Measurements from ENCODE around the gene PROX2.

Gene PROX2

GRCh38 chr14:74915826-74916225 lies 39.9 kb upstream of the PROX2 start:
- no peaks in the 10 kb centered on the region for H3K36me3 ChIP-seq
- no peaks in the 10 kb centered on the region for H3K27me3 ChIP-seq
- TF ChIP-seq, protein P1, sequence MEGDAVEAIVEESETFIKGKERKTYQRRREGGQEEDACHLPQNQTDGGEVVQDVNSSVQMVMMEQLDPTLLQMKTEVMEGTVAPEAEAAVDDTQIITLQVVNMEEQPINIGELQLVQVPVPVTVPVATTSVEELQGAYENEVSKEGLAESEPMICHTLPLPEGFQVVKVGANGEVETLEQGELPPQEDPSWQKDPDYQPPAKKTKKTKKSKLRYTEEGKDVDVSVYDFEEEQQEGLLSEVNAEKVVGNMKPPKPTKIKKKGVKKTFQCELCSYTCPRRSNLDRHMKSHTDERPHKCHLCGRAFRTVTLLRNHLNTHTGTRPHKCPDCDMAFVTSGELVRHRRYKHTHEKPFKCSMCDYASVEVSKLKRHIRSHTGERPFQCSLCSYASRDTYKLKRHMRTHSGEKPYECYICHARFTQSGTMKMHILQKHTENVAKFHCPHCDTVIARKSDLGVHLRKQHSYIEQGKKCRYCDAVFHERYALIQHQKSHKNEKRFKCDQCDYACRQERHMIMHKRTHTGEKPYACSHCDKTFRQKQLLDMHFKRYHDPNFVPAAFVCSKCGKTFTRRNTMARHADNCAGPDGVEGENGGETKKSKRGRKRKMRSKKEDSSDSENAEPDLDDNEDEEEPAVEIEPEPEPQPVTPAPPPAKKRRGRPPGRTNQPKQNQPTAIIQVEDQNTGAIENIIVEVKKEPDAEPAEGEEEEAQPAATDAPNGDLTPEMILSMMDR (IDR thresholded peaks at IDR 0.05), result no peak
- H3K4me1 ChIP-seq (ENCODE audit: control insufficient read depth in 1 of 2, insufficient read depth in 1 of 2, low read depth in 1 of 2, low read length in 1 of 2), result no peaks in the 10 kb centered on the region
- no peak overlapping the region for H3K27ac ChIP-seq
- no peaks in the 10 kb centered on the region for H3K9me3 ChIP-seq
- no peak overlapping the region for H3K4me3 ChIP-seq (ENCODE audit: low read depth in 1 of 2, low read length in 1 of 2)

GRCh38 chr14:74915426-74915825 lies 39.5 kb upstream of the PROX2 start:
- Histone ChIP-seq H3K9me3 (no peaks in the 10 kb centered on the region), H3K4me3 (ENCODE audit: low read depth in 1 of 2, low read length in 1 of 2) (no peak overlapping the region), H3K36me3 (no peaks in the 10 kb centered on the region), H3K4me1 (ENCODE audit: control insufficient read depth in 1 of 2, insufficient read depth in 1 of 2, low read depth in 1 of 2, low read length in 1 of 2) (no peaks in the 10 kb centered on the region), H3K27ac (no peak overlapping the region), H3K27me3 (no peaks in the 10 kb centered on the region)
- TF ChIP-seq, protein P1 (IDR thresholded peaks at IDR 0.05), result no peak

DNA sequence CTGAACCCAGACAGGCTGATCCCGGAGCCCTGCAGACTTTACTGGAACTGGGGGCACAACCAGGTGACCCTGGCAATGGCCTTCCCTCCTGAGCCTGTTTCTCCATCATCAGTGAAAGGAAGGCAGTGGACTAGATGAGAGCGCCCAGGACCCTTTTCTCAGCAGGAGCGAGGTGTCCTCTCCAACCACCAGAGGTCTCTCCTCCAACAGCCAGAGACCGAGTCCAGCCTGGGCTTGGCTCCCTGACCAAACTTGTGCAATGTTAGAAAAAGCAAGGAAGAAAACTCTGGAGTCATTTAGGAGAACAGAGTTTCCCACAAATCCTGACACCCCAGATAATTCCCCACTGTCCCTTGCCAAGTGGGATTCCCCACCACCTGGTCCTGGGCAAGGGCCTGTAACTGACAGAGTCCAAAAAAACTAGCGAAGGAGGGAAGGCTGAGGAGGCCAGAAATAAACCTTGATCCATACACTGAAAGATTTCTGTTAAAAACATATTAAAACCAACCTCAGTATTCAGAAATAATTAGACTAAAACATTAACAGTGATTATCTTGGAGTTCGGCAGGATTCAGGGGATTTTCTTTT lies 38.1 kb upstream of the PROX2 start:
- Histone ChIP-seq H3K4me3 (ENCODE audit: low read depth in 1 of 2, low read length in 1 of 2) (no peak overlapping the region), H3K9me3 (no peaks in the 10 kb centered on the region), H3K36me3 (no peaks in the 10 kb centered on the region), H3K27me3 (no peaks in the 10 kb centered on the region), H3K4me1 (ENCODE audit: control insufficient read depth in 1 of 2, insufficient read depth in 1 of 2, low read depth in 1 of 2, low read length in 1 of 2) (no peaks in the 10 kb centered on the region), H3K27ac (no peak overlapping the region)
- TF ChIP-seq, protein P1 (IDR thresholded peaks at IDR 0.05), result no peak

- no peak overlapping the region for H3K27ac ChIP-seq
- TF ChIP-seq, protein P1 (IDR thresholded peaks at IDR 0.05), result no peak
- no peaks in the 10 kb centered on the region for H3K27me3 ChIP-seq
- no peaks in the 10 kb centered on the region for H3K9me3 ChIP-seq
- H3K4me3 ChIP-seq (ENCODE audit: low read depth in 1 of 2, low read length in 1 of 2), result no peak overlapping the region
- H3K4me1 ChIP-seq (ENCODE audit: control insufficient read depth in 1 of 2, insufficient read depth in 1 of 2, low read depth in 1 of 2, low read length in 1 of 2), result no peaks in the 10 kb centered on the region
- H3K36me3 ChIP-seq, result no peaks in the 10 kb centered on the region
These were observed 37.5 kb upstream of the PROX2 start for GRCh38 chr14:74913393-74913910.

GRCh38 chr14:74912801-74913200 lies 36.9 kb upstream of the PROX2 start:
- Histone ChIP-seq H3K9me3 (no peaks in the 10 kb centered on the region), H3K4me1 (ENCODE audit: control insufficient read depth in 1 of 2, insufficient read depth in 1 of 2, low read depth in 1 of 2, low read length in 1 of 2) (no peaks in the 10 kb centered on the region), H3K27ac (no peak overlapping the region), H3K27me3 (no peaks in the 10 kb centered on the region), H3K4me3 (ENCODE audit: low read depth in 1 of 2, low read length in 1 of 2) (no peak overlapping the region), H3K36me3 (no peaks in the 10 kb centered on the region)
- TF ChIP-seq, protein P1 (IDR thresholded peaks at IDR 0.05), result no peak
